Hepatocyte (in vitro differentiated cells): Measurements from ENCODE around the gene TTYH2. TPM values are rescaled to one million over a fixed set of nuclear protein-coding genes. Genes with fewer than 3 reads are reported as not detected.

ENCODE experiments used
- DNase-seq: peaks from one replicate; pipeline ENCODE4 v3.0.0-alpha.2; 2016; ENCODE audit warnings: low spot score
- H2AFZ ChIP-seq: fragments of 200-600 bp; sonication (generic); 2 replicates; pipeline ENCODE4 v1.6.0; 2016; ENCODE audit warnings: antibody characterized with exemption, mild to moderate bottlenecking
- H3K27ac ChIP-seq: fragments of 200-600 bp; sonication (generic); 2 replicates; pipeline ENCODE4 v1.5.1; 2016; ENCODE audit warnings: mild to moderate bottlenecking
- H3K27me3 ChIP-seq: fragments of 200-600 bp; sonication (generic); 2 replicates; pipeline ENCODE4 v1.6.1; 2016
- H3K36me3 ChIP-seq: fragments of 200-600 bp; sonication (generic); replicated peaks from 2 replicates; pipeline ENCODE4 v1.5.1; 2016; ENCODE audit warnings: low read depth; ENCODE audit not compliant: insufficient read depth
- H3K4me1 ChIP-seq: fragments of 200-600 bp; sonication (generic); 2 replicates; pipeline ENCODE4 v1.5.1; 2016; ENCODE audit warnings: mild to moderate bottlenecking, moderate library complexity; ENCODE audit not compliant: insufficient read depth
- H3K4me2 ChIP-seq: fragments of 200-600 bp; sonication (generic); 2 replicates; pipeline ENCODE4 v1.6.0; 2016
- H3K4me3 ChIP-seq: fragments of 200-600 bp; sonication (generic); 2 replicates; pipeline ENCODE4 v1.5.1; 2016; ENCODE audit warnings: mild to moderate bottlenecking
- H3K79me2 ChIP-seq: fragments of 200-600 bp; sonication (generic); 2 replicates; pipeline ENCODE4 v1.6.0; 2017; ENCODE audit warnings: mild to moderate bottlenecking
- H3K9me2 ChIP-seq: fragments of 200-600 bp; sonication (generic); replicated peaks from 2 replicates; pipeline ENCODE4 v1.6.0; 2017; ENCODE audit warnings: mild to moderate bottlenecking; ENCODE audit not compliant: insufficient read depth
- H3K9me3 ChIP-seq: fragments of 200-600 bp; sonication (generic); 2 replicates; pipeline ENCODE4 v1.5.1; 2016; ENCODE audit warnings: low read depth, mild to moderate bottlenecking
- H4K20me1 ChIP-seq: fragments of 200-600 bp; sonication (generic); 2 replicates; pipeline ENCODE4 v1.6.0; 2016; ENCODE audit warnings: mild to moderate bottlenecking; ENCODE audit not compliant: insufficient read depth, poor library complexity, severe bottlenecking
- EZH2 ChIP-seq: fragments of 200-600 bp; sonication (generic); IDR thresholded peaks from 2 replicates; pipeline ENCODE4 v1.6.1; 2016; ENCODE audit warnings: antibody characterized with exemption, mild to moderate bottlenecking, borderline replicate concordance
- EZH2phosphoT487 ChIP-seq: fragments of 200-600 bp; sonication (generic); IDR thresholded peaks from one replicate; pipeline ENCODE4 v1.6.1; 2018; ENCODE audit warnings: antibody characterized with exemption, mild to moderate bottlenecking, low read depth, moderate library complexity; ENCODE audit not compliant: unreplicated experiment, severe bottlenecking
- WGBS: methylation state at CpG from one replicate; pipeline ENCODE4 v1.1.6; 2016; ENCODE audit warnings: low lambda C conversion rate; ENCODE audit errors: missing lambda C conversion rate; 5-methylcytosine and 5-hydroxymethylcytosine counted together
- polyA plus RNA-seq: library from polyadenylated mRNA; unstranded; fragments of >200 nt; fragmentation: Nextera tagmentation; extraction: Ambion mirVana; gene quantifications from 2 replicates; pipeline ENCODE4 v1.2.1, GENCODE V29; 2016
- total RNA-seq: library from RNA; depleted of rRNA; stranded (reverse); fragments of >200 nt; gene quantifications from 2 replicates; pipeline ENCODE4 v1.2.3, GENCODE V29; 2014
- TF ChIP-seq, protein P1 (sequence below): fragments of 200-600 bp; sonication (generic); IDR thresholded peaks from 2 replicates; pipeline ENCODE4 v1.5.1; 2016; ENCODE audit warnings: antibody characterized with exemption, mild to moderate bottlenecking; ENCODE audit not compliant: poor library complexity

TTYH2 gene
- total and polyA plus RNA-seq, 2 experiments from 2014 or later: 7.4 to 7.8 TPM

- Histone ChIP-seq H3K4me3 (no peak overlapping the region), H3K9me2 (no peaks in the 10 kb centered on the region), H3K79me2 (no peaks in the 10 kb centered on the region), H4K20me1 (no peaks in the 10 kb centered on the region), H3K9me3 (no peaks in the 10 kb centered on the region), H3K27ac (no peak overlapping the region), H3K4me1 (peaks cover 4% of the 10 kb centered on the region), H3K4me2 (no peak overlapping the region), H3K27me3 (no peaks in the 10 kb centered on the region), H2AFZ (no peak overlapping the region), H3K36me3 (no peaks in the 10 kb centered on the region)
- 77% methylated on average over 12 of the region's 12 CpGs for WGBS
- TF ChIP-seq EZH2phosphoT487 (no peak), EZH2 (no peak)
- TF ChIP-seq, protein P1, sequence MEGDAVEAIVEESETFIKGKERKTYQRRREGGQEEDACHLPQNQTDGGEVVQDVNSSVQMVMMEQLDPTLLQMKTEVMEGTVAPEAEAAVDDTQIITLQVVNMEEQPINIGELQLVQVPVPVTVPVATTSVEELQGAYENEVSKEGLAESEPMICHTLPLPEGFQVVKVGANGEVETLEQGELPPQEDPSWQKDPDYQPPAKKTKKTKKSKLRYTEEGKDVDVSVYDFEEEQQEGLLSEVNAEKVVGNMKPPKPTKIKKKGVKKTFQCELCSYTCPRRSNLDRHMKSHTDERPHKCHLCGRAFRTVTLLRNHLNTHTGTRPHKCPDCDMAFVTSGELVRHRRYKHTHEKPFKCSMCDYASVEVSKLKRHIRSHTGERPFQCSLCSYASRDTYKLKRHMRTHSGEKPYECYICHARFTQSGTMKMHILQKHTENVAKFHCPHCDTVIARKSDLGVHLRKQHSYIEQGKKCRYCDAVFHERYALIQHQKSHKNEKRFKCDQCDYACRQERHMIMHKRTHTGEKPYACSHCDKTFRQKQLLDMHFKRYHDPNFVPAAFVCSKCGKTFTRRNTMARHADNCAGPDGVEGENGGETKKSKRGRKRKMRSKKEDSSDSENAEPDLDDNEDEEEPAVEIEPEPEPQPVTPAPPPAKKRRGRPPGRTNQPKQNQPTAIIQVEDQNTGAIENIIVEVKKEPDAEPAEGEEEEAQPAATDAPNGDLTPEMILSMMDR: no peak
- DNase-seq: no peak
Observed at GRCh38 chr17:74250324-74250995, 37.1 kb downstream of the TTYH2 start.

DNA sequence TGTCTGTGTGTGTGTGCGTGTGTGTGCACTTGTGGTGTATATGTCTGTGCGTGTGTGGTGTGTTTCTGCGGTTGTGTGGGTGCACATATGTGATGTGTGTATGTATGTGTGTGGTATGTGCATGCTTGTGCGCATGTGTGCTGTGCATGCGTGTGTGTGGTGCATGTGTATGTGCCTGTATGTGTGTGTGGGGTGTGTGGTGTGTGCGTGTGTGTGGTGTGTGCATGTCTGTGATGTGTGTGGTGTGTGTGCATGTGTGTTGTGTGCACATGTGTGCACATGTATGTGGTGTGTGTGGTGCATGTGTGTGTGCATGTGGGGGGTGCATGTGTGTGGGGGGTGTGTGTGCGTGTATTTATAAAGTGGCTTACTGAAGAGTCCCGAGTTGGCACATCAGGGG is 37.7 kb downstream of the TTYH2 start:
- Histone ChIP-seq H3K27ac (no peak overlapping the region), H3K79me2 (no peaks in the 10 kb centered on the region), H4K20me1 (no peaks in the 10 kb centered on the region), H3K4me2 (no peak overlapping the region), H3K4me1 (no peaks in the 10 kb centered on the region), H3K9me2 (no peaks in the 10 kb centered on the region), H3K9me3 (no peaks in the 10 kb centered on the region), H3K4me3 (no peak overlapping the region), H2AFZ (no peak overlapping the region), H3K36me3 (no peaks in the 10 kb centered on the region), H3K27me3 (no peaks in the 10 kb centered on the region)
- no peak for DNase-seq
- WGBS: 90% methylated on average over 8 of the region's 8 CpGs
- TF ChIP-seq, protein P1: no peak
- no peak for TF ChIP-seq EZH2
- no peak for TF ChIP-seq EZH2phosphoT487

- no peaks in the 10 kb centered on the region for H3K79me2 ChIP-seq
- no peak for DNase-seq
- H3K4me1 ChIP-seq: no peaks in the 10 kb centered on the region
- H2AFZ ChIP-seq: no peak overlapping the region
- no peaks in the 10 kb centered on the region for H3K36me3 ChIP-seq
- WGBS: 91% methylated on average over 6 of the region's 6 CpGs
- H3K4me2 ChIP-seq: no peak overlapping the region
- H3K9me3 ChIP-seq: no peaks in the 10 kb centered on the region
- no peaks in the 10 kb centered on the region for H3K27me3 ChIP-seq
- TF ChIP-seq, protein P1: no peak
- TF ChIP-seq EZH2 (no peak), EZH2phosphoT487 (no peak)
- H3K4me3 ChIP-seq: no peak overlapping the region
- no peak overlapping the region for H3K27ac ChIP-seq
- no peaks in the 10 kb centered on the region for H3K9me2 ChIP-seq
- H4K20me1 ChIP-seq: no peaks in the 10 kb centered on the region
Observed at GRCh38 chr17:74251569-74251968, 38.2 kb downstream of the TTYH2 start.
